ENCODE measurements around the gene C18orf54.
A peak's percentile ranks its signal among the peaks of the same experiment; 100 is the strongest.

Gene C18orf54

DNA sequence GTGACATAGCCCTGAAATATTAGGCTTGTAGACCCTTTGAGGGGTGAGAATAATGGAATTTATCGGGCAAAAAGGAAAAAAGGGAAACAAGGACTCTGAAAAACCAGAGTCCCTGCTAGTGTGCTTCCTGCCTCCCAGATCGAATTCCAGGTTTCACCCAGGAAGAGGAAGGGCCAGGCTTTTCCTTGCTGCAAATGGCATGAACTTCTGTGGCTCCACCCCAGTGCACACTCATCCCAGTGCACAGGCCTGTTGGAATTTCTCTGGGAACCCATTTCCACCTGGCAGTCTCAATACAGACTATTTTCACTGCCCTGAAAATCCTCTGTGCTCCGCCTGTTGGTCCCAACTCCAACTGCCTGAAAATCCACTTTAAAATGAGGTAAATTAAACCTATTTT lies 29.9 kb downstream of the C18orf54 start:
- FAIRE-seq: no peak

DNA sequence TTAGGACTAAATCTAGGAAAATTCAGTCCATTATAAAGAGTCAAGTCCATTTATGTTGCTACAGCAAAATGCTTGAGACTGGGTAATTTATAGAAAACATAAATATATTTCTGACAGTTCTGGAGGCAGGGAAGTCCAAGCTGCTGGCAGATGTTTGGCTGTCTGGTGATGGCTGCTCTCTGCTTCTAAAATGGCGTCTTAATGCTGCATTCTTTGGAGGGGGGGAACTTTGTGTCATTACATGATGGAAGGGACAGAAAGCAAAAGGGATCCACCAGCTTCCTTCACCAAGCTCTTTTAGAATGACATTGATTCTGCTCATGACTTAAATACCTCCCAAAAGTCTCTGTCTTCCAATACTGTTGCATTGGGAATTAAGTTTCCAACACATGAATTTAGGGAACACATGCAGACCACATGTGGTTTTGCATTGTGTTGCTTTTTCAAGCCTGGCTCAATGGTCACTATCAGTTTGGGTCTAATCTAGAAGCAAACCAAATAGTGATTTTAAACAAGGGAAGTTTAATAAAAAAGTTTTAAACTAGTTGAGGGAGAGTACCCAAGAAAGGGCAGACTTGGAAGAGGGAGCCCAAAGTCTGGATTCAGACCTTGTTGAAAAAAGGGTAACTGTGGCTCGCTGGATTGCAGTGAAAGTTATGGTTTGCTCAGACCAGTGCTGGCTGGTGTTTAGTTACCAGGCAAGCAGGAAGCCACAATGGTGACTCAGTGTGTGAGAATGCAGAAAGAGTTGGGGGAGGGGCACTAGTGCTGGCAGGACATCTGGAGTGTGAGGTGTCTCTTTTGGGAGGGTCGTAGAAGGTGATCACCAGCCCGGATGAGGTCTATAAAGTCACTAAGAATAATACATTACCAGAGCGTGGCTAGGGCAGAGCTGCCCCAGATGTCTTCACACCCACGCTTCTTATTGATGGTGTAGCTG lies 30.8 kb downstream of the C18orf54 start:
- FAIRE-seq: no peak

DNA sequence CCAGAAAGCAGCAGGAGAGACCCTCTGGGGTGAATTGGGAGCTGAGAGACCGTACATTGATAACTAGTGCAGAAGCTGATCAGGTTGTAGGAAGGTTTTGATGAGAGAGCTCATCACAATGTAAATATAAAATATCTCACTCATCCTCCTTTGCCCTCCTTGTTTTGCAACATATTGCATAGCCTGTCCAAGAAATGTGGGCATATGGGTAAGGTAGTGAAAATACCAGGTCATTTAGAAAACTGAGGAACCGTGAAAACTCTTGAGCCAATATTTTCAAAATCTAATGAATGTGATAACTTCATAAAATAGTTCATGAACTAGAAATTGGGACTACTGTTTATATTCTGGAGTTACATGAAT lies 31.4 kb downstream of the C18orf54 start:
- no peak for FAIRE-seq

DNA sequence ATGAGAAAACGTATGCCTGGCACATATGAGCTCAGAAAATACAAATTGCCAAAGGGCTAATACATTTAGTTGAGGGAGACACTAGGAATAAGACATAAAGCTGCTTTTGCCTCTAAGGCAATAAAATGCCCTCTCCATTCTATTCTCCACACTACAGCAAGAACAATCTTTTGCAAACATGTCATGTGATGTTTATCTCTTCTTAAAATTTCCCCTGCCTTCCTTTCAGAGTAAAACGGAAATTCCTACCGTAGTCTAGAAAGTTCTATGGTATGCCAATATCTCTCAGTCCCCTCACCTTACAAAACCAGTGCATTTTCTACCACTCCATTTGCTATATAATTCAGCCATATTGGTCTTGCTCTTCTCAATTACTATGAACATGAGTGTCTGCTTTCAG lies 33.1 kb downstream of the C18orf54 start:
- FAIRE-seq: no peak

DNA sequence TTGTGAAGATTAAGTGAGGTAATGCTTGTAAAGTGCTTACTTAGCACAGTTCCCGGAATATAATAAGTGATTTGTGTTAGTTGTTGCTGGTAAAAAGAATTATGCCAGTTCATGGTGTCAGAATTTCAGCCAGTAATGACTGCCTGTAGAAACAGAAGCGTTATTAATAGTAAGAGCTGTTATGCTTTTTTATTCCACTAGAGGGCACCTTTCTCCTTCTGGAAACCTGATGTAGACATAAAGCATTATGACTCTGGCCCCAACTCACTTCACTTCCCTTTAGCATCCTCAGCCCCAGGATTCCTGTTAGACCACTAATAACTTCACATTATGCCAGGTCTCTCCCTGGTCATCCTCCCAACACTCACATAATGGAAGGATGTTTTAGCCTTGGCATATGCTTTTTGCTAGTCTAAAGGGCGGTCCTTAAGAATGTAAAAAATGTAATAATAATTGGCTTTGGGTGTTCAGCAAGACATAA lies 34.9 kb downstream of the C18orf54 start:
- FAIRE-seq: peak; percentile 77

DNA sequence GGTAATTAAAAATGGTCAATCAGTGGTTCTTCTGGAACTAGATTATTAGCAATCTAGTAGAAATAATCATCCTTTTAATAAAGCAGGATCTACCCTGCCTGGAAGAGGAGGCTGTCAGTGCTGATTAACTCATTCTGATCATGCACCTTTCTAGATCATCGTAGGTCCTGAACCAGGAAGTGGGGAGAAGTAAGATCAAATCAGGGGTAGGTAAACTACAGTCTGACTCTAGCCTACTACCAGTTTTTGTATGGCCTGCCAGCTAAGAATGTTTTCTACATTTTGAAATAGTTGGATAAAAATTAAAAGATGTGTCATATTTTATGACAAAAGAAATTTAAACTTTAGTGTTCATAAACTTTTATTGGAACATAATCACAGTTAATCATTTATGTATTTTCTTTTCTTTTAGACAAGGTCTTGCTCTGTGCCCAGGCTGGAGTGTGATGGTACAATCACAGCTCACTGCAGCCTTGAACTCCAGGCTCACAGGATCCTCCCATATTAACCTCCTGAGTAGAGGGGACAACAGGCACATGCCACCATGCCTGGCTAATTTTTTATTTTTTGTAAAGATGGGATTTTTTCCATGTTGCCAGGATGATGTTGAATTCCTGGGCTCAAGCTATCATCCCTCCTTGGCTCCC lies 36.1 kb downstream of the C18orf54 start:
- no peak for FAIRE-seq

DNA sequence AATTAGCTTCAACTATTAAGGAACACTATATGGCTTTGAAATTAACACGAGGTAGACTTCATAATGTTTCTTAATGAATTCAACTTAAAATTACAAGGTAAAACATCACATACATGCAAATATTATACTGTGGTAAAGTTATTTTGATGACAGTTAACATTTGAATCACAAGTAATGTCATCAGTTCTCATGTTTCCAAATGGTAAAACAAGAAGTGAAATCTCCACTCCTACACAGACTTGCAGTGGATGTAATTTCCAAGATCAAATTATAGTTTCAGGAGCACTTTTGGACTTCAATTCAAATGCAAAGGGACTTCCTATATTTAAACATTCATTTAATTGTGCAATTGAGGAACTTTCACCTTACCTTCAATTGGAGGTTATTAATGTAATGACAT lies 39.1 kb downstream of the C18orf54 start:
- no peak for FAIRE-seq

DNA sequence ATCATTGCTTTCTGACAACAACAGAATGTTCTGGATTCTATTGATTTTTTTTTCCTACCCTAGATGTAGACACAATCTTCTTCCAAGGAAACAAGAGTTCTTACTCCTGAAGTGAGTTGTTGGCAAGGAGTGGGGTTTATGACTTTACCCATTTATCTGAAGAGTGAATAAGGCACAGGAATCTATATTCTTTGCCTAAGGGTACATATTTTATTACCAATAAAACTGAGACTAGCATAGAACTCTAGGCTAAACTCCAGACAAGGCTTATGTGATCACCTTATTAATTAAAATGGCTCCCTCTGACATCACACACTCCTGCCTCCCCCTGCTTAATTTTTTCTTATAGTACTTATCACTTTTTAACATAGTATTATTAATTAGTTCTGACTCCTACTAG lies 47.6 kb downstream of the C18orf54 start:
- no peak for FAIRE-seq

DNA sequence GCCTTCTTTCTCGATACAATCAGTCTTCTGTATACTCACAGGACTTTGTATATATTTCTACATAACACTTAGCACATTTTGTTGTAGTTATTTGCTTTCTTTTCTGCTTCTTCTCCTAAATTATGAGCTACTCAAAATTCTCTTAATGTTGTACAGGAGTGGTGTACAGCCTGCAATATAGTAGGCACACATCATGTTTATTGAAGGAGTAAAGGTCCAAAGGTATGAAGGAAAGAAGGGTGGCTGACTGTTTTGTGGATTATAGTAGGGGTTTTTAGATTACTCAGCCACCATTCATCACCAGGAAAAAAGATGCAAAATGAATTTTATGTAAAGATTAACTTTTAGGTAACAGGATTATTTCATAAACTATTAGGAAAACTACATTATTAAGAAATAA lies 54.1 kb downstream of the C18orf54 start:
- no peak for FAIRE-seq

DNA sequence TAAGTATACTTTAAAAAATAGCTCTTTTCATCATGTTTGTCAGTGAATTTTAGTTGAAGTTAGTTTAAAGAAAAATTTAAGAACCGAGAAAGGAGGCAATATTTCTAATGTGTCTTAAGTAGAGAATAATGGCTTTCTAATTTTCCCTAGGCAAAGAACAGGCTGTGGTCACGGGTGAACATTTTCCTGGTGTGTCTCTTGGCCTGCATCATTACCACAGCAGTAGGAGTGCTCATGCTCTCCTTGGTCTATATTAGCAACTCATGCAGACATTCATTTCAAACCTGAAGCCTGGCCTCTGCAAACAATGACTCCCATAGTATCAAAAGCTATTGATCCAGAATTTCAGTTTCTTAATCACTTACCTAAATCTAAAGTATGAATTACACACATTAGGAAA lies 57.4 kb downstream of the C18orf54 start:
- no peak for FAIRE-seq

DNA sequence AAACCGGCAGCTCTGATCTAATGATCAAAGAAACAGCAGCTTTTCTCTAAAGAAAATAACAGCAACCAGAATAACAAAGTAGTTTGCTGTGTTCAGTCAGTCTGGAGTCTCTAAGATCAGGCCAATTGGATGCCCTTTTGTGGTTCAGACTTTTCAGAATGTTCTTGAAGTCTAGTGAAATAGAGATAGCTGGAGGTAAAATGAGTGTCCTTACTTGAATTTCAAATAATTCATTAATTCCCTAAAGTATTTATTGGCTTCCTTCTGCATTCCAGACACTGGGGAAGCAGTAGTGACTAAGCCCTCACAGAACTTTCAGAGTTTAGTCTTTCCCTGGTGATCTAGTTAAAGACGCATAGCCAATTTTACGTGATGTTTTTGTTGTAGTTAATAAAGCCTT lies 58.7 kb downstream of the C18orf54 start:
- FAIRE-seq: no peak

DNA sequence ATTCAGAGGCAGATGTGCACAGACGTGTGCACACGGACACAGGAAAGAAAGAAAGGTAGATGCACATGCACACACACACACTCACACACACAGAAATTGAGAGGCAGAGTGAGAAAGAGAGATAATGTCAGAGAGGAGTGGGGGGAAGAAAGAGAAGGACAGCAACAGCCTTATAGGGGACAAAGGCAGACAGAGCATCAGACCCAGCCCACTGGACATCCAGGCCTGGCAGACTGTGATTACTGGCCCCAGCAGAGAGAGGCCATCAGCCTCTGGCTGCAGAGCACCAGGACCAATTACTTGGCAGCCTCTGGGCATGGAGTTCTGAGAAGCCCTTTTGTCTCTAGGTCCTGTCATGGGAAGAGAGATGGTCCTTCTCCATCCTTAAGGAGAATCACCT lies 66.1 kb downstream of the C18orf54 start:
- FAIRE-seq: no peak

DNA sequence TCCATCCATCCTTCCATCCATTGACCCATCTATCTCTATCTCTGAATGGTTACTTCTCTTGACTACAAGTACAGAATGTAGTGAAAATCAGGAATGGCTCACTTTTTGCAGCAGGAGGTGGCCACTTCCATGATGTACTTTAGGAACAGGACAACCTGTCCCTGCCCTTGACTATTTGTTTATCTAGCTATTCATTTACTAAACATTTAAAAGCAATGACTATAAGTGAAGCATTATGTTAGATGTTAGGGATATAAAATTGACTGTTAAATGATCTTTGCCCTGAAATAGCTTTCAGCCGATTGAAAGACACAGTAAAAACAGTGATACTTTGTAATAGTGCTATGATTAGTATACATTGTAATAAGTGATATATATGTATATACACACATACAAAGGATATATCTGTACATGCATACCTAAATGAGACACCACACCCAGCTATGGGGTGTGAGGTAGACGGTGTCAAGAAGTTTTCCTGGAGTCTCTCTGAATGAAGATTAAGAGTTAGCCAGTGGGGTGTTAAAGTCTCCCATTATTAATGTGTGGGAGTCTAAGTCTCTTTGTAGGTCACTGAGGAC lies 68.5 kb downstream of the C18orf54 start:
- FAIRE-seq: no peak

All from A204.1 (cell line).